HG03521 (cell line): Measurements from ENCODE around the gene POLR2A.

Experiments
- ATAC-seq: cut with Tn5 transposase; IDR thresholded peaks from one replicate; pipeline ENCODE4 v1.9.1; 2021; ENCODE audit warnings: mild to moderate bottlenecking, moderate library complexity; ENCODE audit not compliant: unreplicated experiment

Gene POLR2A

DNA sequence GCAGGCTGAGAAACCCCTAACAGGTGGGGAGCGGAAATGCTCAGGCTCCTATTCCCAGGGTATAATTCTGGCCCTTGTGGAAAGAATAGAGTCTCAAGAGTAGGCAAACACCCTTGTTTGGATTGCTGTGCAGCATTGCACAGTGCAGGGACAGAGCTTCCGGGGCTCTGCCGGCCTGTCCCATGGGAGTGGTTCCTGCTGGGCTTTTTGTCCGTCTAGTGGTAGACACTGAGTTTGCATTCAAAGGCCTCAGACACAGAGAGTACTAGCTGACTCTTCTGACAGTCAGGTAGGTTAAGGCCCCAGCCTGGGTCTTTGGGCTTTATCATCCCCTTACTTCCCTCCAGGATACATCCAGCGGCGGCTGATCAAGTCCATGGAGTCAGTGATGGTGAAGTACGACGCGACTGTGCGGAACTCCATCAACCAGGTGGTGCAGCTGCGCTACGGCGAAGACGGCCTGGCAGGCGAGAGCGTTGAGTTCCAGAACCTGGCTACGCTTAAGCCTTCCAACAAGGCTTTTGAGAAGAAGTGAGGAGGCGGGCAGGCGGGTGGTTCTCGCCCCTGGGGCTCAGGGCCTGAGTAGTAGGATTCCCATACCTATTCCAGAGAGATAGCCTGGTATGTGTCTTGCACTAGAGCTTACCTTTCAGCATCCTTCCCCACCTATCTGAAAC is 18.1 kb downstream of the POLR2A start:
- ATAC-seq = no peak

DNA sequence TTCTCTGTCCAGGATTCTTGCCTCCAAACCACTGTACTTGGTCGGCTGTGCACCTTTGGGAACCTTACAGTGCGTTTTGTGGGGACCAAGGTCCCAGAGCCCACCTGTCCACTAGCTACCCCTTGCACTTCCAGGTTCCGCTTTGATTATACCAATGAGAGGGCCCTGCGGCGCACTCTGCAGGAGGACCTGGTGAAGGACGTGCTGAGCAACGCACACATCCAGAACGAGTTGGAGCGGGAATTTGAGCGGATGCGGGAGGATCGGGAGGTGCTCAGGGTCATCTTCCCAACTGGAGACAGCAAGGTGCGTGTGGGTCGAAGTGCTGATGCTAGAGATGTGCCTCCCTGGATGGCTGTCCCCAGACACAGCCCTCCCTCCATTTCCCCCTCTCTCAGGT is 18.8 kb downstream of the POLR2A start:
- no peak for ATAC-seq

DNA sequence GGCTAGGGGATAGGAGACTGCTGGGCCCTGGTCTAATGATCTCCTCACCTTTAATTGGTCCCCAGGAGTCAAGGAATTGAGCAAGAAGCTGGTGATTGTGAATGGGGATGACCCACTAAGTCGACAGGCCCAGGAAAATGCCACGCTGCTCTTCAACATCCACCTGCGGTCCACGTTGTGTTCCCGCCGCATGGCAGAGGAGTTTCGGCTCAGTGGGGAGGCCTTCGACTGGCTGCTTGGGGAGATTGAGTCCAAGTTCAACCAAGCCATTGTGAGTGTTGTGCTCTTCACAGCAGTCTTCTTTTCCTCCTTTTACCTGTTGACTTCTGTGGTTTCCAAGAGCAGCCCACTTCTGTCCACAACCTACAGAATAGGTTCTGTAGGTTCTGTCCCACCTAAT is 19.4 kb downstream of the POLR2A start:
- no peak for ATAC-seq

DNA sequence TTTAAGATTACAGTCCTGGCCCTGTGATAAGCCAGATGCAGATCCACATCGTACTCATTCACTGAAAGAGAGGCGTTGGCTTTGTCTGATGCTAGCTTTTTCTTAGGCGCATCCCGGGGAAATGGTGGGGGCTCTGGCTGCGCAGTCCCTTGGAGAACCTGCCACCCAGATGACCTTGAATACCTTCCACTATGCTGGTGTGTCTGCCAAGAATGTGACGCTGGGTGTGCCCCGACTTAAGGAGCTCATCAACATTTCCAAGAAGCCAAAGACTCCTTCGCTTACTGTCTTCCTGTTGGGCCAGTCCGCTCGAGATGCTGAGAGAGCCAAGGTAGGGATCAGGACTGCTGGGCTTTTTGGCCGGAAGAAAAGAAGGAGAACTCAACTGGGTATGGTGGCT is 24.0 kb downstream of the POLR2A start:
- ATAC-seq = no peak

DNA sequence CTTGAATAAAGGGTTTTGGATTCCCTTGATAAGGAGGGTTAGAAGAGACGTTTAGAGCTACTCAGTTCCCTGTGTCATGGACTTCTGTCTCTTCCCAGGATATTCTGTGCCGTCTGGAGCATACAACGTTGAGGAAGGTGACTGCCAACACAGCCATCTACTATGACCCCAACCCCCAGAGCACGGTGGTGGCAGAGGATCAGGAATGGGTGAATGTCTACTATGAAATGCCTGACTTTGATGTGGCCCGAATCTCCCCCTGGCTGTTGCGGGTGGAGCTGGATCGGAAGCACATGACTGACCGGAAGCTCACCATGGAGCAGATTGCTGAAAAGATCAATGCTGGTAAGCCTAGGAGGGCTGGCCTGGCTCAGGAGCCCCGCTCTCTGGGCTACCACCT is 24.7 kb downstream of the POLR2A start:
- ATAC-seq = no peak

DNA sequence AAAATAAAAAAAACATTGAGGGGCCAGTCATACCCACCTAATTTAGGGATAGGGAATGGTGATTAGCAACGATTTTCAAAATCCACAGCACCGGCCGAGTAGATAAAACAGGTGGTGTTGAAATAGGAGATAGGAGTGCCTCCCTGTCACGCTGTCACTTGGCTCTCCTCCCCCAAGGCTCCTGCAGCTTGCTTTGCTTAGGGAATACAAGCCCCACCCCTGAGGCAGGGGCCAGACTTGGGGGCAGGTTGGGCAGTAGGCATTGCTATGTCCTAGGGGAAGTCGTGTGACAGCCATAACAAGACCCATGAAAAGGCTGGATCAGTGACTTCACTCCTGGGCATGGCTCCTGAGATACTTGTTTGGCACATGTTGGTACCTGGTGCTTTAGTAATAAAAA is 25.8 kb downstream of the POLR2A start:
- ATAC-seq = no peak

DNA sequence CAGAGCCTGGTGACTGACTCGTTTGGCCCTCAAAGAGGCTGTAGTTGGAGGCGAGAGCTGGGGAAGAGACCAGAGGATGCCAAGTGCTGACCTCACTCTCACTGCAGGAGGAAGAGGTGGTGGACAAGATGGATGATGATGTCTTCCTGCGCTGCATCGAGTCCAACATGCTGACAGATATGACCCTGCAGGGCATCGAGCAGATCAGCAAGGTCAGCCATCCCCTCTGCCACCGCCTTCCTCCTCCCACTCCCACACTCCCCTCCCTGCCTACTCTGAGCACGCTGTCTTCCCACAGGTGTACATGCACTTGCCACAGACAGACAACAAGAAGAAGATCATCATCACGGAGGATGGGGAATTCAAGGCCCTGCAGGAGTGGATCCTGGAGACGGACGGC is 26.9 kb downstream of the POLR2A start:
- ATAC-seq = no peak

DNA sequence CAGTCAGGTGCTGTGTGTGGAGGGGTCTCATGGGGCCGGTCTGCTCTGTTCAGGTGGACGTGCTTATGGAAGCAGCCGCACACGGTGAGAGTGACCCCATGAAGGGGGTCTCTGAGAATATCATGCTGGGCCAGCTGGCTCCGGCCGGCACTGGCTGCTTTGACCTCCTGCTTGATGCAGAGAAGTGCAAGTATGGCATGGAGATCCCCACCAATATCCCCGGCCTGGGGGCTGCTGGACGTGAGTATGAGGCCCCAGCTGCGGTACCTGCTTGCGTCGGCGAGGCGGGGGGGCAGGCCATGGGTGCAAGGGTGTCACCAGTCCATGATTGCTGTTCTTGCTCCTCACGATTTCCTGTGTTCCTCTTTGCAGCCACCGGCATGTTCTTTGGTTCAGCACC is 27.9 kb downstream of the POLR2A start:
- no peak for ATAC-seq

DNA sequence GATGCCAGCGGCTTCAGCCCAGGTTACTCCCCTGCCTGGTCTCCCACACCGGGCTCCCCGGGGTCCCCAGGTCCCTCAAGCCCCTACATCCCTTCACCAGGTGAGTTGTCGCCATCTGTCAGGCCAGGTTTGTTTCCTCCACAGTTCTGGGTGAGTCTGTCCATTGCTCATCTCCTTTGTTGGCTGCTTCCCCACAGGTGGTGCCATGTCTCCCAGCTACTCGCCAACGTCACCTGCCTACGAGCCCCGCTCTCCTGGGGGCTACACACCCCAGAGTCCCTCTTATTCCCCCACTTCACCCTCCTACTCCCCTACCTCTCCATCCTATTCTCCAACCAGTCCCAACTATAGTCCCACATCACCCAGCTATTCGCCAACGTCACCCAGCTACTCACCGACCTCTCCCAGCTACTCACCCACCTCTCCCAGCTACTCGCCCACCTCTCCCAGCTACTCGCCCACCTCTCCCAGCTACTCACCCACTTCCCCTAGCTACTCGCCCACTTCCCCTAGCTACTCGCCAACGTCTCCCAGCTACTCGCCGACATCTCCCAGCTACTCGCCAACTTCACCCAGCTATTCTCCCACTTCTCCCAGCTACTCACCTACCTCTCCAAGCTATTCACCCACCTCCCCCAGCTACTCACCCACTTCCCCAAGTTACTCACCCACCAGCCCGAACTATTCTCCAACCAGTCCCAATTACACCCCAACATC is 28.8 kb downstream of the POLR2A start:
- ATAC-seq = no peak

DNA sequence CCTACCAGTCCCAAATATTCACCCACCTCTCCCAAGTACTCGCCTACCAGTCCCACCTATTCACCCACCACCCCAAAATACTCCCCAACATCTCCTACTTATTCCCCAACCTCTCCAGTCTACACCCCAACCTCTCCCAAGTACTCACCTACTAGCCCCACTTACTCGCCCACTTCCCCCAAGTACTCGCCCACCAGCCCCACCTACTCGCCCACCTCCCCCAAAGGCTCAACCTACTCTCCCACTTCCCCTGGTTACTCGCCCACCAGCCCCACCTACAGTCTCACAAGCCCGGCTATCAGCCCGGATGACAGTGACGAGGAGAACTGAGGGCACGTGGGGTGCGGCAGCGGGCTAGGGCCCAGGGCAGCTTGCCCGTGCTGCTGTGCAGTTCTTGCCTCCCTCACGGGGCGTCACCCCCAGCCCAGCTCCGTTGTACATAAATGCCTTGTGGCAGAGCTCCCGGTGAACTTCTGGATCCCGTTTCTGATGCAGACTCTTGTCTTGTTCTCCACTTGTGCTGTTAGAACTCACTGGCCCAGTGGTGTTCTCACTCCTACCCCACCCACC is 29.8 kb downstream of the POLR2A start:
- no peak for ATAC-seq

DNA sequence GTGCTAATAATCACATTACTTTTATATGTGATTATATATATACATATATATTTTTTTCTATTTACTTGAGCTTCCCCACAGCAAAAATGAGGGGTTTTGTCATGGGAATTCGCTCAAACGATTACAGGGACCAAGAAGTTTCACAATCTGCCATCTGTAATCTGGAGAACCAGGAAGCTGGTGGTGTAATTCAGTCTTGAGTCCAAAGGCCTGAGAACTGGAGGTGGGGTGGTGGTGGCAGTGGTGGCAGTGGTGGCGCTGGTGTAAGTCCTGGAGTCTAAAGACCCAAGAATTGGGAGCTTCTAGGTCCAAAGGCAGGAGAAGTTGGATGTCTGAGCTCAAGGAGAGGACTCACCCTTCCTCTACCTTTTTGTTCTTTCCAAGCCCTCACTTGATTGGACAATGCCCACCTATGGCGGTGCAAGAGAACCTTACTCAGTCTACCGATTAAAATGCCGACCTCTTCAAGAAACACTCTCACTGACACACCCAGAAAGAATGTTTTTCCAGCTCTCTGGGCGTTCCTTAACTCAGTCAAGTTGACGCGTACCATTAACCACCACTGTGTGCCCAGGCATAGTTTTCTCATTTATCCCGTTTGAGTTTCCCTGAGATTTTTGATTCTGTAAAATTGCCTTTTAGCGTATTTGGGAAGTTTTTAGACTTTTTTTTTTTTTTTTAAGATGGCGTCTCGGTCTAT is 31.9 kb downstream of the POLR2A start:
- ATAC-seq = no peak

DNA sequence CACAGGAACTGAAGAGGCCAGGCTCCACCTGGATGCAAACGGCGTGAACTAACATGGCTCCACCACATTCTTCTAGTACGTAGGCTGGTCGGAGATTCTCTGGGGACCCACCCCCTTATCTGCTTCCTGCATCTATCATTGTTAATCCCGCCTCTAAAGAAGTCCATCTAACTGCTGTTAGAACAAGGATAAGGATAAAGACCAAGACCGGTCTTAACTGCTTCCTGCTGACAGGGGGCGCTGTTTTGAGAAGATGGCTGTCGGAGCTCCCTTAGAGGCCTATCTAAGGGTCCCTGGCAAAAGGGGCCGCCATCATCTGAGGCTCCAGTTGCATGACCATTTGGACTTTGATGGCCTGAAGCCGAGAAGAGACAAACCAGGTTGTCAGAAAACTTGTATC is 38.9 kb downstream of the POLR2A start:
- ATAC-seq = no peak

DNA sequence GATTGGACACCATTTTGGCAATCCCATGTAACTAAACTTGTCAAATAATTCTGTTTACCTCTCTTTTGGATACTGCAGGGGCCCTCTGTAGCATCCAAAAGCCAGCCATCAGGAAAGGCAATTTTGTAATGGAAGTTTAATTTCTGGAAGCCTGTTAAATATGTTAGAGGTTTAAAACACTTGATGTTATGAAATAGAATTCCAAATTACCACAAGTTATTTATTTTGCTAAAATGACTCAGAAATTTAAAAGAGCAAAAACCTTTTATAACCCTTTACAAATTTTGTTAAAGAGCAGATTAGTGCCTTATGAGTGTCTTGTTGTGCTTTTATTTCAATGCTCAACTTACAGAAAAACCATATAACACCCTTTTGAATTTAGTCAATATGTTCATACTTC is 44.7 kb downstream of the POLR2A start:
- no peak for ATAC-seq

DNA sequence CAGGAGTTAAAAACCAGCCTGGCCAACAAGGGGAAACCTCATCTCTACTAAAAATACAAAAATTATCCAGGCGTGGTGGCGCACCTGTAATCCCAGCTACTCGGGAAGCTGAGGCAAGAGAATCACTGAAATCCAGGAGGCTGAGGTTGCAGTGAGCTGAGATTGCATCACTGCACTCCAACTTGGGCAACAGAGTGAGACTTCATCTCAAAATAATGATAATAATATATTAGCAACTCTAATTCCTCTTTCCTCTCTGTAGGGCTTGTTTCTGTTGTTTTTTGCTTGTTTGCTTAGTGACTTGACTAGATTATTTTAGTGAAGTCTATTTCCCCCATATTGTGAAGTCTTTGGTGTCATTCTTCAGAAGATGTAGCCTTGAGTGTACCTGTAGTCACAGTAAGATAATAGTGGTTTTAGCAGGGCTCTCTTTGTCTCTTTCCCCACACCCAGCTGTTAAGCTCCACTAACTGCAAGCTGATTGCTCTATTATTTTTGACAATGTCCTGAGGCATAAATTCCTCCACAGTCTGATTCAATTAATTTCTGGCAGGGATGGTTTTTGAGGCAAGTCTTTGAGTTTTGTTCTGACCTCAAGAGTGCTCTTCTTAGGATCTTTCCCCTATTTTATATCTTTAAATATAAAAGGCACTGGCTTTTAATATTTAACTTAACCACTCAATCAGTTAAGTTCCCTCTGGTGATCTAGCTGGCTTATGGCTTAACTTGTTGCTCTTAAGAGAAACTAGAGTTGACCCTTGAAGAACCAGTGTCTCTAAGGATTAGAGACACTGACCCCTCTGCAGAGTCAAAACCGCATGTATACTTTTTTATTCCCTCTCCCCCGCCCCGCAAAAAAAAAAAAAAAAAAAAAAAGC is 46.1 kb downstream of the POLR2A start:
- ATAC-seq = no peak

DNA sequence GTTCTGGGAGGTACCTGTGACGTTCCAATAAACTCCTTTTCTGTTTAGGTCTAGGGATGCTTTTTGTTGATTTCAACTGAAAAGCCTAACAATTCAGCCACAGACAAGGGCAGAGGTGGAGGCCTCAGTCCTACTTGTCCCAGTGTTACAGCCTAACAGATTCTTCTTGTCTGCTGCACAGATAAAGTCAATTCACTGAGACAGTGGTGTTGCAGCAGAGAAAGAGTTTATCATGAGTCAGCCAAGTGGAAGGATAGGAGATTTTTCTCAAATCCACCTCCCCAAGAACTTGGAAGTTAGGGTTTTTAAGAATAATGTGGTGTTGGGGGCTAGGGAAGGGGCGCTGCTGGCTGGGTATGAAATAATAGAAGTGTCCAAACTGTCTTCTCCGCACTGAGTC is 53.9 kb downstream of the POLR2A start:
- no peak for ATAC-seq

DNA sequence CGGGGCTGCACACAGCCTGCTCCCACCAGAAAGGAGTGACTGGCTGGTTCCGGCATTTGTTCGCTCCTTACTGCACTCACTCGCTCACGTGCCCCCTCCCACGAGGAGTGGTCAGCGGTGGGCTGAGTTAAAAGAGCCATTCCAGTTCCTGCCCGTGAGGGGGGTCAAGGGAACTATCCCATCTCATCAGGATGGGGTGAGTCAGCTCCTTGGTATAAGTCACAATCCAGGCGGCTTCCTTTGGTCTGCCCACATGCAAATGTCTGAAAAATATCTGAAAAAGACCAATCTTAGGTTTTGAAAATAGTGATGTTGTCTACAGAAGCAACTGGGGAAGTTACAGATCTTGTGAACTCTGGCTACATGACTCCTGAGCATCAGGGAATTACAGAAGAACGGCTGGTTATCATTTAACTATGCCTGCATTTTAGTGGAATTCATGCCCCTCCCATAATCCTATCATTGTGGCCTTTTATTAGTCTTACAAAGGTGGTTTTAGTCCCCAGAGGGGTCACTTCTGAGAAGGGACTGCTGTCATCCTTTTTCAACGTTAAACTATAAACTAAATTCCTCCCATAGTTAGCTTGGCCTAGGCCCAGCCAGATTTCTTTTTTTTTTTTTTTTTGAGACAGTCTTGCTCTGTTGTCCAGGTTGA is 54.9 kb downstream of the POLR2A start:
- no peak for ATAC-seq

DNA sequence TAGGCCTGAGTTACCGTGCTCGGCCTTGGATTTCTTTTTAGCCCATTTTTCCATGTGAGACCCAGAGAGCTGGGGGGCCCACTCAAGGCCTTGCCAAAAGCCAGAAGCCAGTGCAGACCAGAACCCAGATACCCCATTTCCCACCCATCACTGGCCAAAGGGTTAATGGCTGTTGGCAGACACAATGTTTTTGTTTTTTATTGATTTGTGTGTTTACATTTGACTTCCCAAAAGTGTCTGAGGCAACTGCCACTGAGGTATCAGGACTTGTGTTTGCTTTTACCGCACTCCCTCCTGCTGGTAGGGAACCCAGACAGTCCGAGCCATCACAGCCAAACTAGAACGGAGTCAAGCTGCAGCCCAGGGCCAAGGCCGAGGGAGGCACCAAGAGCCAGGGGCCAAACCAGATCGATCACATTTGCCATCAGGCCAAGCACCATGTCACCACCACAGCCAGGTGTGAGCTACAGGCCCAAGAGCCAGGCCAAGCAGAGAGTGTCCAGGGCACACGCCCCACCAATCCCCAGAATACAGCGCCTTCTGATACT is 57.0 kb downstream of the POLR2A start:
- no peak for ATAC-seq

DNA sequence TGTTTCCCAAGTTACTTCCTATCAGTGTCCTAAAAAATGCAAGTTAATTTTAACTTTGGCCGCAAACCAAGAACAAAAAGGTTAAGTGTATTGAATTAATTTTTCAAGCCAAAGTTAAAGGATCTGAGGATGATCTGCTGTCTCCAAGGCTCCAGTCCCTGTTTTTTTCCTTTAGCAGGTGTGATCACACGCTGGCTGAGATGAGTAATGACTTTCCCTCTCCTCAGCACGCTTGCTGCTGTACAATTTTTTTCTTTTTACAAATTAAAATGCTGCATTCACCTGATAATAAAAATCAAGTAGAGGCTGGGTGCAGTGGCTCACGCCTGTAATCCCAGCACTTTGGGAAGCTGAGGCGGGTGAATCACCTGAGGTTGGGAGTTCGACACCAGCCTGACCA is 60.7 kb downstream of the POLR2A start:
- no peak for ATAC-seq

DNA sequence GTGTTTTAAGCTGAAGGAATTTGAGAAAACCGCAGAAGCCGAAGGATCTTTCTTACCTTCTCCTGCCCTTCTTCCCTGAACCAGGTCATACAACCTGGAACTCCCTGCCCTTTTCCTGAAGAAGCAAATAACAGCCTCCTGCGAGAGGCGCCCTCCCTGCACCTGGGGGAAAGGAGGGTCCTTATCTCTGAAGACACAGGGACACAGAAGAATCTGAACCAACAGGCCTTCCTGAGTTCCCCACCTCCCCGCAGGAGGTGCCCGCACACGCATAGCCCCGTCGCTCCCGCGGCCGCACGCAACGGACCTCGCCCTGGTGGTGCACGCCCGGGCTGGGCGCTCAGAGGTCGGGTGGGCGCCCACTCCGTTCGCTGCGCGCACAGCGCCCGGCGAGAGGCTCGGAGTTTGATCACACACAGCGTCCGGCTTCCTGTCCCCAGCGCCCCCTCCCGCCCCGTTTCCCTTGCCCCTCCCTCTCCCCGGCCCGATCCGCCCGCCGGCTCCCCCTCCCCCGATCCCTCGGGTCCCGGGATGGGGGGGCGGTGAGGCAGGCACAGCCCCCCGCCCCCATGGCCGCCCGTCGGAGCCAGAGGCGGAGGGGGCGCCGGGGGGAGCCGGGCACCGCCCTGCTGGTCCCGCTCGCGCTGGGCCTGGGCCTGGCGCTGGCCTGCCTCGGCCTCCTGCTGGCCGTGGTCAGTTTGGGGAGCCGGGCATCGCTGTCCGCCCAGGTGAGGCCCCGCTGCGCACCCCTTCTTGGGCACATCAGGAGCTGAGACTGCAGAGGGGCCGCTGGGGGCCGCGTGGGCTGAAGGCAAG is 64.6 kb downstream of the POLR2A start, which contains the start of gene TNFSF12:
TSS of gene TNFSF12 (plus strand) at position 474 of the 816 bp plus-strand sequence. CDS start at position 570, 96 bp downstream.
- no peak for ATAC-seq
